HG03521 (cell line): ENCODE results near the gene HEATR9.
"Not testable (repeated sequence)": the region's sequence is repeated elsewhere in the genome, so short reads cannot be mapped to it uniquely, and the experiment has no call there.

Experiments
- ATAC-seq: cut with Tn5 transposase; IDR thresholded peaks from one replicate; pipeline ENCODE4 v1.9.1; 2021; ENCODE audit warnings: mild to moderate bottlenecking, moderate library complexity; ENCODE audit not compliant: unreplicated experiment

The HEATR9 gene

GRCh38 chr17:35868737-35869136 lies at the start of gene HEATR9:
Gene HEATR9, minus strand, starts transcription at chr17:35868891. Its CDS starts 149 bp downstream, at chr17:35868742.
- no peak for ATAC-seq

- ATAC-seq, result no peak
Measured at GRCh38 chr17:35917519-35918213, 49.0 kb upstream of the HEATR9 start.

- no peak for ATAC-seq
Measured at GRCh38 chr17:35915153-35915964, 46.7 kb upstream of the HEATR9 start.

- no peak for ATAC-seq
Measured at GRCh38 chr17:35914354-35914753, 45.7 kb upstream of the HEATR9 start.

GRCh38 chr17:35913609-35914008 lies 44.9 kb upstream of the HEATR9 start:
- no peak for ATAC-seq

- ATAC-seq, result no peak
Measured at GRCh38 chr17:35912942-35913341, 44.3 kb upstream of the HEATR9 start.

- no peak for ATAC-seq
Measured at GRCh38 chr17:35912339-35912912, 43.7 kb upstream of the HEATR9 start.

GRCh38 chr17:35909408-35909807 lies 40.7 kb upstream of the HEATR9 start:
- no peak for ATAC-seq

- no peak for ATAC-seq
Measured at GRCh38 chr17:35907691-35908090, 39.0 kb upstream of the HEATR9 start.

GRCh38 chr17:35906926-35907637 lies 38.4 kb upstream of the HEATR9 start:
- no peak for ATAC-seq

GRCh38 chr17:35906191-35906925 lies 37.7 kb upstream of the HEATR9 start:
- no peak for ATAC-seq

- ATAC-seq, result no peak
Measured at GRCh38 chr17:35903451-35903850, 34.8 kb upstream of the HEATR9 start.

- ATAC-seq, result no peak
Measured at GRCh38 chr17:35901631-35902175, 33.0 kb upstream of the HEATR9 start.

- ATAC-seq, result no peak
Measured at GRCh38 chr17:35900708-35901480, 32.2 kb upstream of the HEATR9 start.

GRCh38 chr17:35900280-35900679 lies 31.6 kb upstream of the HEATR9 start:
- no peak for ATAC-seq

- no peak for ATAC-seq
Measured at GRCh38 chr17:35898283-35899070, 29.8 kb upstream of the HEATR9 start.

GRCh38 chr17:35897772-35898171 lies 29.1 kb upstream of the HEATR9 start:
- ATAC-seq, result not testable (repeated sequence)

- peak; percentile 58 for ATAC-seq
Measured at GRCh38 chr17:35895636-35896587, 27.2 kb upstream of the HEATR9 start.
